K562 (cell line): ENCODE data around the gene ZNRF1. TPM values are rescaled to one million over a fixed set of nuclear protein-coding genes. Genes with fewer than 3 reads are reported as not detected.

Experiments
- ARNT ChIP-seq, 2 experiments: fragments of 450-650 bp; IDR thresholded peaks; 2 replicates each; pipeline ENCODE4 v1.6.1; 2016; ENCODE audit warnings: mild to moderate bottlenecking in 1 of 2
- ERF ChIP-seq: fragments of 450-650 bp; formaldehyde crosslinking; IDR thresholded peaks from 2 replicates; pipeline ENCODE4 v1.4.0; 2020; ENCODE audit warnings: mild to moderate bottlenecking, mixed read lengths
- ETV1 ChIP-seq: fragments of 450-650 bp; conservative IDR thresholded peaks from 2 replicates; pipeline ENCODE4 v1.6.1; 2016; ENCODE audit warnings: missing genetic modification characterization, control low read depth, low read depth, missing compliant biosample characterization
- GABPA ChIP-seq: fragments of 200-800 bp; sonication (Bioruptor generic); conservative IDR thresholded peaks from 2 replicates; pipeline ENCODE4 v1.6.1; 2016; ENCODE audit warnings: low read depth, missing genetic modification characterization, missing compliant biosample characterization
- HMG20A ChIP-seq: fragments of 450-650 bp; formaldehyde crosslinking; conservative IDR thresholded peaks from 2 replicates; pipeline ENCODE4 v1.4.0; 2020; ENCODE audit warnings: mild to moderate bottlenecking, mixed read lengths
- ILK ChIP-seq: fragments of 450-650 bp; IDR thresholded peaks from 2 replicates; pipeline ENCODE4 v1.6.1; 2016; ENCODE audit warnings: missing genetic modification characterization, low read depth, mild to moderate bottlenecking, missing compliant biosample characterization, moderate library complexity, borderline replicate concordance
- MCM7 ChIP-seq, 2 experiments: fragments of 450-650 bp; IDR thresholded peaks; 2 replicates each; pipeline ENCODE4 v1.6.1; 2016 to 2018
- MED1 ChIP-seq: sonication (generic); formaldehyde crosslinking; IDR thresholded peaks from 2 replicates; pipeline ENCODE4 v1.8.1; 2023; ENCODE audit warnings: missing genetic modification reagents, borderline replicate concordance
- NCOA2 ChIP-seq, 2 experiments: fragments of 450-650 bp; IDR thresholded peaks; 2 replicates each; pipeline ENCODE4 v1.6.1; 2018; ENCODE audit warnings: mild to moderate bottlenecking in 2 of 2, moderate library complexity in 1 of 2; ENCODE audit not compliant: partially characterized antibody in 2 of 2
- NFATC3 ChIP-seq: fragments of 450-650 bp; IDR thresholded peaks from 2 replicates; pipeline ENCODE4 v1.6.1; 2017; ENCODE audit warnings: mild to moderate bottlenecking
- NR4A1 ChIP-seq, 2 experiments: fragments of 250-450 bp in 1 of 2; fragments of 450-650 bp in 1 of 2; sonication (Bioruptor Pico) in 1 of 2; IDR thresholded peaks; 2 replicates each; pipeline versions ENCODE4 v1.4.0 to v1.6.1; 2016 to 2020; ENCODE audit warnings: mild to moderate bottlenecking in 2 of 2, missing compliant biosample characterization in 1 of 2, missing genetic modification characterization in 1 of 2, moderate library complexity in 1 of 2
- PRDM10 ChIP-seq: fragments of 450-650 bp; IDR thresholded peaks from 2 replicates; pipeline ENCODE4 v1.6.1; 2018; ENCODE audit not compliant: partially characterized antibody
- SIN3B ChIP-seq: fragments of 450-650 bp; IDR thresholded peaks from 2 replicates; pipeline ENCODE4 v1.6.1; 2017; ENCODE audit warnings: low read depth, mild to moderate bottlenecking, moderate library complexity
- ZBTB40 ChIP-seq, 2 experiments: fragments of 450-650 bp in 1 of 2; sonication (generic) in 1 of 2; formaldehyde crosslinking in 1 of 2; IDR thresholded peaks; 2 replicates each; pipeline versions ENCODE4 v1.7.1 to v1.9.0; 2016 to 2022; ENCODE audit warnings: inconsistent platforms in 1 of 2, mild to moderate bottlenecking in 1 of 2, missing genetic modification reagents in 1 of 2
- ZNF785 ChIP-seq: fragments of 250-450 bp; sonication (Bioruptor Pico); IDR thresholded peaks from 2 replicates; pipeline ENCODE4 v1.4.0; 2020; ENCODE audit warnings: mild to moderate bottlenecking
- polyA plus RNA-seq, 8 experiments: library from polyadenylated mRNA; depleted of rRNA in 4 of 8; stranded (reverse) in 5 of 8; unstranded in 3 of 8; fragments of >200 nt; fragmentation: Nextera tagmentation in 2 of 8; fragmentation: Illumina TruSeq in 1 of 8; extraction: Ambion mirVana in 2 of 8; extraction: Trizol in 1 of 8; gene quantifications; 2 replicates each; pipeline versions ENCODE4 v1.2.1 to v1.2.3, GENCODE V29; 2011 to 2014; ENCODE audit warnings: inconsistent platforms in 1 of 8, missing spikeins in 1 of 8
- total RNA-seq, 7 experiments: library from RNA; depleted of rRNA in 6 of 7; stranded (reverse); fragments of >200 nt in 6 of 7; fragmentation: Illumina TruSeq in 2 of 7; extraction: Trizol in 2 of 7; gene quantifications; 2 replicates each; pipeline versions ENCODE4 v1.2.1 to v1.2.3, GENCODE V29; 2011 to 2021; ENCODE audit warnings: low replicate concordance in 1 of 7

ZNRF1 gene
- total and polyA plus RNA-seq, 9 of the 15 experiments (the other 6 are each of a cell fraction or from before 2014, with no cell fraction given) = 9.5 to 37.7 (median 20.0) TPM

- TF ChIP-seq PRDM10 = no peak
- TF ChIP-seq ZNF785 (CRISPR knock-in tag) = no peak
- peak; percentile 74 for TF ChIP-seq ETV1 (tag)
- peak; percentile 88 to 91; a peak in 2 of 4 replicates for TF ChIP-seq ARNT (IDR thresholded peaks at IDR 0.05)
- no peak for TF ChIP-seq MED1 (CRISPR knock-in tag)
- TF ChIP-seq NFATC3 = no peak
- TF ChIP-seq ILK (tag) = no peak
- TF ChIP-seq NR4A1 (CRISPR knock-in tag; IDR thresholded peaks at IDR 0.05) = no peak
- no peak for TF ChIP-seq NR4A1 (tag; IDR thresholded peaks at IDR 0.05)
- TF ChIP-seq SIN3B = no peak
- TF ChIP-seq ERF (CRISPR knock-in tag) = no peak
- TF ChIP-seq MCM7 (IDR thresholded peaks at IDR 0.05) = no peak
- TF ChIP-seq GABPA = no peak
- TF ChIP-seq HMG20A (CRISPR knock-in tag) = peak; percentile 60; the same call in 1 of the 2 replicates
- peak; percentile 4 to 55 for TF ChIP-seq NCOA2 (IDR thresholded peaks at IDR 0.05; ENCODE audit: partially characterized antibody in 2 of 2)
- no peak for TF ChIP-seq ZBTB40 (IDR thresholded peaks at IDR 0.05)
- no peak for TF ChIP-seq ZBTB40 (CRISPR knock-in tag; IDR thresholded peaks at IDR 0.05)
Measured at GRCh38 chr16:75043175-75043895, 44.5 kb downstream of the ZNRF1 start (continued).
